ENCODE results near the gene OARD1. TPM values are rescaled to one million over a fixed set of nuclear protein-coding genes. Genes with fewer than 3 reads are reported as not detected.

OARD1 gene
- total and polyA plus RNA-seq, 10 of the 15 experiments (the other 5 are each of a cell fraction or from before 2014, with no cell fraction given), result 19.0 to 63.5 (median 43.6) TPM

DNA sequence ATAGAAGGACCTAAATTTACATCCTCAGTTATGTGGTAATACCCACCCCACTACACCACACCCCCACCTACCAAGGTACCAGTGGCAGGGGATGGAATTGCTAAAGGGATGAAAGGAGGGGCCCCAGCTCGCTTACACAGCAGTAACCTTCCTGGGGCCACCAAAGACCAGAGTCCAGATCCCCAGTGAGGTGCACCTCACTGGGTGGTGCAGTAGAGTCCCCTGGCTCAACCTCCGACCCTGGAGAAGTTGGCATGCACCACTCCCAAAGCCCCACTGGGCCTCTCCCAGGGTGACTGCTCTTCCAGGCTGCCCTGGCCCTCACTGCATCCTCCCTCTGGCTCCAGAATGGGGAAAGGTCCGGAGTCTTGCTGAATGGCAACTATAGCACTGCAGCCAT, 34.0 kb downstream of the OARD1 start:
- H3K27me3 ChIP-seq (replicated peaks in 1 of 2; ENCODE audit: control insufficient read depth in 2 of 2, insufficient read depth in 2 of 2, low read length in 1 of 2), result no peaks in the 10 kb centered on the region
- SMC1A ChIA-PET (ENCODE audit: uncharacterized antibody, unreplicated experiment), result no interaction called here
- H3K9ac ChIP-seq (ENCODE audit: control insufficient read depth, insufficient read depth, low read length), result no peak overlapping the region
- ATAC-seq, result no peak
- TF ChIP-seq IKZF2 (IDR thresholded peaks at IDR 0.05), result no peak
- no peak for TF ChIP-seq EP300 (IDR thresholded peaks at IDR 0.05; ENCODE audit: borderline replicate concordance in 1 of 2, control insufficient read depth in 1 of 2, low read depth in 2 of 2, low read length in 2 of 2)
- TF ChIP-seq BRCA1 (IDR thresholded peaks at IDR 0.05; ENCODE audit: low read depth, low read length), result no peak
- TF ChIP-seq NR2C2 (IDR thresholded peaks at IDR 0.05; ENCODE audit: borderline replicate concordance, control insufficient read depth, insufficient read length, low read depth), result no peak
- TF ChIP-seq SUPT20H (IDR thresholded peaks at IDR 0.05; ENCODE audit: borderline replicate concordance, control insufficient read depth, low read depth, low read length), result no peak
- TF ChIP-seq ZNF217 (IDR thresholded peaks at IDR 0.05), result no peak
- TF ChIP-seq TAF1 (IDR thresholded peaks at IDR 0.05; ENCODE audit: borderline replicate concordance, low read depth, low read length), result no peak
- TF ChIP-seq, protein P1, sequence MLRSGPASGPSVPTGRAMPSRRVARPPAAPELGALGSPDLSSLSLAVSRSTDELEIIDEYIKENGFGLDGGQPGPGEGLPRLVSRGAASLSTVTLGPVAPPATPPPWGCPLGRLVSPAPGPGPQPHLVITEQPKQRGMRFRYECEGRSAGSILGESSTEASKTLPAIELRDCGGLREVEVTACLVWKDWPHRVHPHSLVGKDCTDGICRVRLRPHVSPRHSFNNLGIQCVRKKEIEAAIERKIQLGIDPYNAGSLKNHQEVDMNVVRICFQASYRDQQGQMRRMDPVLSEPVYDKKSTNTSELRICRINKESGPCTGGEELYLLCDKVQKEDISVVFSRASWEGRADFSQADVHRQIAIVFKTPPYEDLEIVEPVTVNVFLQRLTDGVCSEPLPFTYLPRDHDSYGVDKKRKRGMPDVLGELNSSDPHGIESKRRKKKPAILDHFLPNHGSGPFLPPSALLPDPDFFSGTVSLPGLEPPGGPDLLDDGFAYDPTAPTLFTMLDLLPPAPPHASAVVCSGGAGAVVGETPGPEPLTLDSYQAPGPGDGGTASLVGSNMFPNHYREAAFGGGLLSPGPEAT (IDR thresholded peaks at IDR 0.05; ENCODE audit: low read depth), result no peak
- no peak for TF ChIP-seq SRF (IDR thresholded peaks at IDR 0.05; ENCODE audit: low read depth in 2 of 2, low read length in 2 of 2)
- no peak for TF ChIP-seq ZNF384 (IDR thresholded peaks at IDR 0.05; ENCODE audit: borderline replicate concordance, low read depth, low read length)
- TF ChIP-seq, protein P2, sequence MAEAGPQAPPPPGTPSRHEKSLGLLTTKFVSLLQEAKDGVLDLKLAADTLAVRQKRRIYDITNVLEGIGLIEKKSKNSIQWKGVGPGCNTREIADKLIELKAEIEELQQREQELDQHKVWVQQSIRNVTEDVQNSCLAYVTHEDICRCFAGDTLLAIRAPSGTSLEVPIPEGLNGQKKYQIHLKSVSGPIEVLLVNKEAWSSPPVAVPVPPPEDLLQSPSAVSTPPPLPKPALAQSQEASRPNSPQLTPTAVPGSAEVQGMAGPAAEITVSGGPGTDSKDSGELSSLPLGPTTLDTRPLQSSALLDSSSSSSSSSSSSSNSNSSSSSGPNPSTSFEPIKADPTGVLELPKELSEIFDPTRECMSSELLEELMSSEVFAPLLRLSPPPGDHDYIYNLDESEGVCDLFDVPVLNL (IDR thresholded peaks at IDR 0.05; ENCODE audit: low read depth, low read length), result no peak
- 28% methylated on average over 3 of the region's 3 CpGs for WGBS (ENCODE audit: insufficient coverage, insufficient replicate concordance, low lambda C conversion rate, missing lambda C conversion rate)
- no peaks in the 10 kb centered on the region for H3K36me3 ChIP-seq (ENCODE audit: control insufficient read depth in 2 of 2, insufficient read depth in 2 of 2, low read length in 1 of 2)
- H3K4me2 ChIP-seq (ENCODE audit: control insufficient read depth, insufficient read depth), result no peak overlapping the region
- H3K4me3 ChIP-seq, result no peak overlapping the region
- CTCF ChIA-PET, result interaction anchor here (0.8 to 7.7 kb wide), 8 partner anchors 8 to 143 kb away, joined by 3 to 62 read pairs (median 4); partner anchors contain the start of genes NFYA and OARD1
- H3K79me2 ChIP-seq (ENCODE audit: control insufficient read depth, insufficient read depth, low read length), result no peaks in the 10 kb centered on the region
- no peak overlapping the region for H3K27ac ChIP-seq (ENCODE audit: control insufficient read depth, insufficient read depth)
- DNase-seq (ENCODE audit: low read depth, low spot score), result no peak
- intact Hi-C loops (cut with micrococcal nuclease; ENCODE audit: unreplicated experiment) (no loop called here), in situ Hi-C loops (cut with MboI) (no loop called here)
- POLR2A ChIA-PET, result no interaction called here
- no peaks in the 10 kb centered on the region for H4K20me1 ChIP-seq (ENCODE audit: control insufficient read depth, insufficient read depth)
- no peaks in the 10 kb centered on the region for H3K4me1 ChIP-seq (ENCODE audit: control insufficient read depth, insufficient read depth, low read length)
- H3K9me3 ChIP-seq (replicated peaks; ENCODE audit: control insufficient read depth, insufficient read depth, low read length), result no peaks in the 10 kb centered on the region
- H2AFZ ChIP-seq (ENCODE audit: control insufficient read depth, low read depth, low read length), result no peak overlapping the region
- RAD21 ChIA-PET (ENCODE audit: unreplicated experiment), result interaction anchor here (0.8 kb wide), 1 partner anchor 10 kb away, joined by 3 read pairs; no protein-coding TSS in a partner anchor
- no peak for FAIRE-seq
- no TSS peak for BruUV-seq (replicated peaks)

All from GM12878 (cell line).